22Rv1 (cell line): ENCODE measurements around the gene MED26.

Source experiments
- CTCF ChIP-seq: fragments of 450-650 bp; IDR thresholded peaks from 2 replicates; pipeline ENCODE4 v1.5.1; 2017; ENCODE audit warnings: mild to moderate bottlenecking
- ZFX ChIP-seq: fragments of 450-650 bp; IDR thresholded peaks from 2 replicates; pipeline ENCODE4 v1.6.1; 2017; ENCODE audit warnings: antibody characterized with exemption, borderline replicate concordance

GRCh38 chr19:16620018-16620417, 8.0 kb downstream of the MED26 start:
- TF ChIP-seq CTCF: no peak
- no peak for TF ChIP-seq ZFX
